ENCODE data around the gene SUPT5H. TPM values are rescaled to one million over a fixed set of nuclear protein-coding genes. Genes with fewer than 3 reads are reported as not detected.

Gene SUPT5H
- total RNA-seq, 1 experiment from 2014 or later = 171 TPM

DNA sequence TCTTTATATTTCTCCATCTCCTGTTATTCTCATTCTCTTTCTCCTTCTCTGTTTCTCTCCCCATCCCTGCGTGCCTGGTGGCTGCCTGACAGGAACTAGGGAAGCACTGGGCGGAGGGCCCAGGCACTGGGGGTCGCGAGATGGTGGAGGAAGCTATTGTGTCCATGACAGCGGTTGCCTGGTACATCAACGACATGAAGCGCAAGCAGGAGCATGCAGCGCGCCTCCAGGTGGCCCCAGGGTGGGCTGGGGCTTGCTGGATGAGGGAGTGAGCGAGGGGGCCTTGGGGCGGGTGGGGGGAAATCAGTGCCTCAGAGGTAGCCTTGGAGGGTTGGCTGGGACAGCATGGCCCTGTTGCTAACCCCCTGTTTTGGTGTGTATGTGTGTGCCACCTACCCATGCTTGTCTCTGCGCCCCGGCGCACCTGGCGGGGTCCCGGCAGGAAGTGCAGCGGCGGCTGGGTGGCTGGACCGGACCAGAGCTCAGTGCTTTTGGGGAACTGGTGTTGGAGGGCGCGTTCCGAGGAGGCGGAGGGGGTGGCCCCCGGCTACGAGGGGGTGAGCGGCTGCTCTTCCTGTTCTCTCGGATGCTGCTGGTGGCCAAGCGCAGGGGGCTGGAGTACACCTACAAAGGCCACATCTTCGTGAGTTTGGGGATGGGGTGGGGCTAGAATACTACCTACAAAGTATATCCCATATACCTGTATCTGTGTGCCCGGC lies 27.8 kb upstream of the SUPT5H start:
- CTCF ChIA-PET = no interaction called here
- POLR2A ChIA-PET = interaction anchor here (0.5 to 0.9 kb wide), 2 partner anchors 15 to 18 kb away, joined by 3 read pairs; partner anchors contain the start of gene RPS16
- no TSS peak for BruUV-seq (replicated peaks)
- peaks cover 7% of the 10 kb centered on the region; the same call in 1 of the 2 replicates for H3K4me1 ChIP-seq
- no peak overlapping the region for H3K4me3 Mint-ChIP-seq (ENCODE audit: unreplicated experiment)
- TF ChIP-seq, protein P1, sequence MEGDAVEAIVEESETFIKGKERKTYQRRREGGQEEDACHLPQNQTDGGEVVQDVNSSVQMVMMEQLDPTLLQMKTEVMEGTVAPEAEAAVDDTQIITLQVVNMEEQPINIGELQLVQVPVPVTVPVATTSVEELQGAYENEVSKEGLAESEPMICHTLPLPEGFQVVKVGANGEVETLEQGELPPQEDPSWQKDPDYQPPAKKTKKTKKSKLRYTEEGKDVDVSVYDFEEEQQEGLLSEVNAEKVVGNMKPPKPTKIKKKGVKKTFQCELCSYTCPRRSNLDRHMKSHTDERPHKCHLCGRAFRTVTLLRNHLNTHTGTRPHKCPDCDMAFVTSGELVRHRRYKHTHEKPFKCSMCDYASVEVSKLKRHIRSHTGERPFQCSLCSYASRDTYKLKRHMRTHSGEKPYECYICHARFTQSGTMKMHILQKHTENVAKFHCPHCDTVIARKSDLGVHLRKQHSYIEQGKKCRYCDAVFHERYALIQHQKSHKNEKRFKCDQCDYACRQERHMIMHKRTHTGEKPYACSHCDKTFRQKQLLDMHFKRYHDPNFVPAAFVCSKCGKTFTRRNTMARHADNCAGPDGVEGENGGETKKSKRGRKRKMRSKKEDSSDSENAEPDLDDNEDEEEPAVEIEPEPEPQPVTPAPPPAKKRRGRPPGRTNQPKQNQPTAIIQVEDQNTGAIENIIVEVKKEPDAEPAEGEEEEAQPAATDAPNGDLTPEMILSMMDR (IDR thresholded peaks at IDR 0.05; ENCODE audit: insufficient read depth in 1 of 2, low read depth in 1 of 2, low read length in 1 of 2, severe bottlenecking in 1 of 2, unreplicated experiment in 1 of 2) = no peak
- no peaks in the 10 kb centered on the region for H3K9me3 Mint-ChIP-seq (ENCODE audit: unreplicated experiment)
- H3K4me1 Mint-ChIP-seq (ENCODE audit: low read depth, unreplicated experiment) = peaks cover 9% of the 10 kb centered on the region
- intact Hi-C loops (cut with micrococcal nuclease; ENCODE audit: unreplicated experiment) = no loop called here
- H3K27me3 ChIP-seq (replicated peaks; ENCODE audit: control insufficient read depth, insufficient read depth, low read length) = no peaks in the 10 kb centered on the region
- H3K9me3 ChIP-seq = no peaks in the 10 kb centered on the region
- peaks cover 51% of the 10 kb centered on the region for H3K36me3 Mint-ChIP-seq (ENCODE audit: insufficient read depth, unreplicated experiment)
- H3K4me3 ChIP-seq (ENCODE audit: low read depth, low read length) = no peak overlapping the region
- H3K27me3 Mint-ChIP-seq (ENCODE audit: insufficient read depth, unreplicated experiment) = no peaks in the 10 kb centered on the region
- no peak for DNase-seq
- H3K36me3 ChIP-seq (ENCODE audit: control insufficient read depth, insufficient read depth, low read length) = peaks cover 3% of the 10 kb centered on the region
- H3K27ac Mint-ChIP-seq (ENCODE audit: unreplicated experiment) = no peak overlapping the region

DNA sequence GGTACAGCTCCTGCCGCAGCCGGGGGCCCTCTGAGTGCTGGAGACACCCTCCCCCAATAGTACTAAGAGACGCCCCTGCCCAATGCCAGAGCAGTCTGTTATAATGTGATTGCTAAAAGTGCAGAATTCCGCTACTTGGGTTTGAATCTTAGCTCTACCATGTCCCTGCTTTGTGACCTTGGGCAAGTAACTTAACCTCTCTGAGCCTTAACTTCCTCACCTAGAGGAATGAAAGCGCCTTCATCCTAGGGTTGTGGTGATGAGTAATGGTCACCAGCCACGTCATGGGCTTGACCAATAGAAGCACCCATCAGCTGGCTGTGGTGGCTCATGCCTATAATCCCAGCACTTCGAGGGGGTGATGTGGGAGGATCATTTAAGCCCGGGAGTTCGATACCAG lies 26.4 kb upstream of the SUPT5H start:
- Histone ChIP-seq H3K9me3 (no peaks in the 10 kb centered on the region), H3K27me3 (replicated peaks; ENCODE audit: control insufficient read depth, insufficient read depth, low read length) (no peaks in the 10 kb centered on the region), H3K4me3 (ENCODE audit: low read depth, low read length) (no peak overlapping the region), H3K4me1 (peaks cover 5% of the 10 kb centered on the region; the same call in 1 of the 2 replicates), H3K36me3 (ENCODE audit: control insufficient read depth, insufficient read depth, low read length) (peaks cover 4% of the 10 kb centered on the region)
- no TSS peak for BruUV-seq (replicated peaks)
- intact Hi-C loops (cut with micrococcal nuclease; ENCODE audit: unreplicated experiment) = no loop called here
- POLR2A ChIA-PET = no interaction called here
- peaks cover 53% of the 10 kb centered on the region for H3K36me3 Mint-ChIP-seq (ENCODE audit: insufficient read depth, unreplicated experiment)
- TF ChIP-seq, protein P1 (IDR thresholded peaks at IDR 0.05; ENCODE audit: insufficient read depth in 1 of 2, low read depth in 1 of 2, low read length in 1 of 2, severe bottlenecking in 1 of 2, unreplicated experiment in 1 of 2) = no peak
- no peak for DNase-seq
- peaks cover 8% of the 10 kb centered on the region for H3K4me1 Mint-ChIP-seq (ENCODE audit: low read depth, unreplicated experiment)
- no peak overlapping the region for H3K4me3 Mint-ChIP-seq (ENCODE audit: unreplicated experiment)
- no peaks in the 10 kb centered on the region for H3K9me3 Mint-ChIP-seq (ENCODE audit: unreplicated experiment)
- no peak overlapping the region for H3K27ac Mint-ChIP-seq (ENCODE audit: unreplicated experiment)
- H3K27me3 Mint-ChIP-seq (ENCODE audit: insufficient read depth, unreplicated experiment) = no peaks in the 10 kb centered on the region
- CTCF ChIA-PET = interaction anchor here (0.5 kb wide), 1 partner anchor 110 kb away, joined by 9 read pairs; no protein-coding TSS in a partner anchor

DNA sequence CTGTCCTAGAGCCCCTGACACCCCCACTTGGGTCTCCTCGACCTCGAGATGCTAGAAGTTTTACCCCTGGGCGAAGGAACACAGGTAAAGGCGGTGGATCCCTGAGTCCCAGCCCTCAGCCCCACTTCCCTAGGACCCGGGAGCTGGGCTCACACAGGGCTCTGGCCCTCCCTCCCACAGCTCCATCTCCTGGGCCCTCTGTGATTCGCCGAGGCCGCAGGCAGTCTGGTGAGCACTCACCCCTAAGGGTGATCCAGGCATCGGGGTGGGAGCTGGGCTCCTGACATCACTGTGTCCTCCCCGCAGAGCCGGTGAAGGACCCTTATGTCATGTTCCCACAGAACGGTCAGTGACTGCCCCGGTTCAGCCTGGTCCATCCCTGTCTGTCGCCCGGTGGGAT lies 24.6 kb upstream of the SUPT5H start:
- Mint-ChIP-seq H3K27ac (ENCODE audit: unreplicated experiment) (no peak overlapping the region), H3K4me1 (ENCODE audit: low read depth, unreplicated experiment) (no peaks in the 10 kb centered on the region)
- CTCF ChIA-PET = no interaction called here

More for the DNA sequence above, 24.6 kb upstream of the SUPT5H start:
- DNase-seq = no peak
- Mint-ChIP-seq H3K27me3 (ENCODE audit: insufficient read depth, unreplicated experiment) (no peaks in the 10 kb centered on the region), H3K36me3 (ENCODE audit: insufficient read depth, unreplicated experiment) (peaks cover 53% of the 10 kb centered on the region), H3K9me3 (ENCODE audit: unreplicated experiment) (no peaks in the 10 kb centered on the region), H3K4me3 (ENCODE audit: unreplicated experiment) (no peak overlapping the region)
- BruUV-seq (replicated peaks) = no TSS peak
- TF ChIP-seq, protein P1 (IDR thresholded peaks at IDR 0.05; ENCODE audit: insufficient read depth in 1 of 2, low read depth in 1 of 2, low read length in 1 of 2, severe bottlenecking in 1 of 2, unreplicated experiment in 1 of 2) = no peak
- no peaks in the 10 kb centered on the region for H3K4me1 ChIP-seq
- peaks cover 8% of the 10 kb centered on the region for H3K36me3 ChIP-seq (ENCODE audit: control insufficient read depth, insufficient read depth, low read length)
- no peak overlapping the region for H3K4me3 ChIP-seq (ENCODE audit: low read depth, low read length)
- no peaks in the 10 kb centered on the region for H3K27me3 ChIP-seq (replicated peaks; ENCODE audit: control insufficient read depth, insufficient read depth, low read length)
- intact Hi-C loops (cut with micrococcal nuclease; ENCODE audit: unreplicated experiment) = no loop called here
- POLR2A ChIA-PET = interaction anchor here (3.0 kb wide), 1 partner anchor 15 kb away, joined by 9 read pairs; the partner anchor contains the start of gene RPS16
- H3K9me3 ChIP-seq = no peaks in the 10 kb centered on the region

Measured in Caco-2 (cell line).